ENCODE measurements around the gene C2orf74.
"Not testable (repeated sequence)": the region's sequence is repeated elsewhere in the genome, so short reads cannot be mapped to it uniquely, and the experiment has no call there.

C2orf74 gene

DNA sequence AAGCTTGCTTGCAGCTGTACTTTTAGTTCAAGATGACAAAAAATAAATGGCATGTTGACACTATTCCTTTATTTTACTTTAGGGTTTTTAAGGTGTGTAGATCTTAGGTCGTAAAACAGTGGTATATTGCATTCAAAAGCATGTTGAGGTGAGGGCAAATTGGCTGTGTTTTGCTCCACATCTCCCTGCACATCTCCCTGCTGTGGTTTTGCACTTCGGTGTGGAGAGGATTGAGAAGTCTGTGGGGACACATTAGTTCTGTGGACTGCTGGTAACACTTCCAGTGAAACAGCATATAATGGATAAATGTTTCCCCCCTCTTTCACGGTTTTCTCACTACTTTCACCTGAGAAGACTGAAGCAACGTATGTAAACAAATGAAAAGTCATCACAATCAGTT is 25.1 kb downstream of the C2orf74 start:
- Histone ChIP-seq H3K36me3 (peaks cover 93% of the 10 kb centered on the region), H3K27ac (no peak overlapping the region), H3K27me3 (ENCODE audit: insufficient read depth, low read depth, severe bottlenecking) (no peaks in the 10 kb centered on the region), H3K9me3 (ENCODE audit: severe bottlenecking) (no peaks in the 10 kb centered on the region), H3K4me3 (ENCODE audit: low read depth, low read length) (no peak overlapping the region)
- TF ChIP-seq, protein P1, sequence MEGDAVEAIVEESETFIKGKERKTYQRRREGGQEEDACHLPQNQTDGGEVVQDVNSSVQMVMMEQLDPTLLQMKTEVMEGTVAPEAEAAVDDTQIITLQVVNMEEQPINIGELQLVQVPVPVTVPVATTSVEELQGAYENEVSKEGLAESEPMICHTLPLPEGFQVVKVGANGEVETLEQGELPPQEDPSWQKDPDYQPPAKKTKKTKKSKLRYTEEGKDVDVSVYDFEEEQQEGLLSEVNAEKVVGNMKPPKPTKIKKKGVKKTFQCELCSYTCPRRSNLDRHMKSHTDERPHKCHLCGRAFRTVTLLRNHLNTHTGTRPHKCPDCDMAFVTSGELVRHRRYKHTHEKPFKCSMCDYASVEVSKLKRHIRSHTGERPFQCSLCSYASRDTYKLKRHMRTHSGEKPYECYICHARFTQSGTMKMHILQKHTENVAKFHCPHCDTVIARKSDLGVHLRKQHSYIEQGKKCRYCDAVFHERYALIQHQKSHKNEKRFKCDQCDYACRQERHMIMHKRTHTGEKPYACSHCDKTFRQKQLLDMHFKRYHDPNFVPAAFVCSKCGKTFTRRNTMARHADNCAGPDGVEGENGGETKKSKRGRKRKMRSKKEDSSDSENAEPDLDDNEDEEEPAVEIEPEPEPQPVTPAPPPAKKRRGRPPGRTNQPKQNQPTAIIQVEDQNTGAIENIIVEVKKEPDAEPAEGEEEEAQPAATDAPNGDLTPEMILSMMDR (IDR thresholded peaks at IDR 0.05; ENCODE audit: low read depth, low read length), result no peak
- no peak for DNase-seq

DNA sequence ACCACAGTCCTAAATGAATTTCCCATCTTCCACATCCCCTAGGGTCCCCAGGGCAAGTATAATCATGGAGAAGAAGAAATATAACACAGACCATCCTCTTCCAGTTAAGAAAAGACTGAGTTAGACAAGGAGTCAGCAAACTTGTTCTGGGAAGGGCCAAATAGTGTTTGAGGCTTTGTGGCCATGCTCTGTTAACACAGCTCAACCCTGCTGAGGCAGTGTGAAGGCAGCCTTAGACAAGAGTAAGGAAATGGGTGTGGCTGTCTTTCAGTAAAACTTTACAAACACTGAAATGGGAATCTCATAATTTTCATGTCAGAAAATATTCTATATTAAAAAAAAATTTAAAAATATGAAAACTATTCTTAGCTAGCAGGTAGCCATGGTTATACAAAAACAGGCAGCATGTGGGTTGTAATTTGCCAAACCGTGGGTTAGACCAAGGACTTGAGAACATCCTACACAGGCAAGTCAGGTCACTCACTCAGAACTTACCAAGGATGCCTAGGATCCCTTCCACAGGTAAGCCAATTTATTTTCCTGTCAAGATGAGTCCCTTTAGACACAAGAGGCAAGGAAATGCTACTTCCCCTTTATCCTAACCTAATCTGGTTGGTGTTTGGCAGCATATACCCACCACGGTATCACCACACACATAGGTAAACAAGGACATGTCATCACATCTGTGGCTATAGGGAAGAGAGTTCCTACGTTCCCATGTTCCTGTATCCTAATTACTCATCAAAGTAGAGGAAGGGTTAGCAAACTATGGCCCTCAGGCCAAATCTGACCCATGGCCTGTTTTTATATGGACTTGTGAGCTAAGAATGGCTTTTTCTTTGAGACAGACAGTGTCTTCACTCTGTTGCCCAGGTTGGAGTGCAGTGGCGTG is 31.9 kb downstream of the C2orf74 start:
- Histone ChIP-seq H3K36me3 (peaks cover 55% of the 10 kb centered on the region), H3K9me3 (ENCODE audit: severe bottlenecking) (no peaks in the 10 kb centered on the region), H3K4me3 (ENCODE audit: low read depth, low read length) (no peak overlapping the region), H3K27me3 (ENCODE audit: insufficient read depth, low read depth, severe bottlenecking) (no peaks in the 10 kb centered on the region), H3K27ac (no peak overlapping the region)
- DNase-seq, result no peak
- TF ChIP-seq, protein P1 (IDR thresholded peaks at IDR 0.05; ENCODE audit: low read depth, low read length), result no peak

DNA sequence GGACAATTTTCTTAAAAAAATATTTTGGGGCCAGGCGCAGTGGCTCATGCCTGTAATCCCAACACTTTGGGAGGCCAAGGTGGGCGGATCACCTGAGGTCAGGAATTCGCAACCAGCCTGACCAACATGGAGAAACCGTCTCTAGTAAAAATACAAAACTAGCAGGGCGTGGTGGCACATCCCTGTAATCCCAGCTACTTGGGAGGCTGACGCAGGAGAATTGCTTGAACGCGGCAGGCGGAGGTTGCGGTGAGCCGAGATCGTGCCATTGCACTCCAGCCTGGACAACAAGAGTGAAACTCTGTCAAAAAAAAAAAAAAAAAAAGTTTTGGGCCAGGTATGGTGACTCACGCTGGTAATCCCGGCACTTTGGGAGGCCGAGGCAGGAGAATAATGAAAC is 32.7 kb downstream of the C2orf74 start:
- H3K27me3 ChIP-seq (ENCODE audit: insufficient read depth, low read depth, severe bottlenecking); DNase-seq; H3K4me3 ChIP-seq (ENCODE audit: low read depth, low read length); H3K27ac ChIP-seq; H3K9me3 ChIP-seq (ENCODE audit: severe bottlenecking): not testable (repeated sequence)
- peaks cover 53% of the 10 kb centered on the region for H3K36me3 ChIP-seq

DNA sequence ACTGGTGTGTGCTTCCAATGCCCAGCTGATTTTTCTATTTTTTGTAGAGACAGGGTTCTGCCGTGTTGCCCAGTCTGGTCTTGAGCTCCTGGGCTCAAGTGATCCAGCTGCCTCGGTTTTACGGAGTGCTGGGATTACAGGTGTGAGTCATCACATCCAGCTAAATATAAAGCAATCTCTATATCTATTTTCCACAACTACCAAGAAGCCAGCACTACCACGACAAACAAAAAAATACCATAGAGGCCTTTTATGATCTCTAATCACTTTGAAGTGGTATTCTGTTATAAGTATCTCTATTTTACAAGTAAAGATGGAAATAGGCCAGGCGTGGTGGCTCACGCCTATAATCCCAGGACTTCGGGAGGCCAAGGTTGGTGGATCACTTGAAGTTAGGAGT is 34.7 kb downstream of the C2orf74 start:
- no peak overlapping the region for H3K4me3 ChIP-seq (ENCODE audit: low read depth, low read length)
- H3K27me3 ChIP-seq (ENCODE audit: insufficient read depth, low read depth, severe bottlenecking), result no peaks in the 10 kb centered on the region
- no peaks in the 10 kb centered on the region for H3K9me3 ChIP-seq (ENCODE audit: severe bottlenecking)
- no peak overlapping the region for H3K27ac ChIP-seq
- no peak for DNase-seq
- TF ChIP-seq, protein P1 (IDR thresholded peaks at IDR 0.05; ENCODE audit: low read depth, low read length), result no peak
- peaks cover 54% of the 10 kb centered on the region for H3K36me3 ChIP-seq

DNA sequence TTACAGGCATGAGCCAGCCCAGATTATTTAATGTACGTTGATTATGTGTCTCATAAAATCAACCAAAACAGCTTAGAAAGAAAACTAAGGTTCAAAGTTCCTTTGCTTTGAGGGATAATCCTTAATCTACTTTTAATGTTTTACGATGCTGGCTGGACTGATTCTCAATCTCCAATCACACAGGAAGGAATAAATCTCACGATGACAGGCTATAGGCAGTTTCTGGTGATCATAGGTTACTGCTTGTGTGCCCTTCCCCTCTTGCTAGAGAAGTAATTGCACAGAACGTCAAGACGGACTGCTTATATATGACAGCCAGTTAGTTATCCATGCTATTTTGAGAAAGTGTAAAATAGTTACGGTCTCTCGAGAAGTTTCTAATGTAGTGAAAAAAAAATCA is 43.1 kb downstream of the C2orf74 start:
- H3K9me3 ChIP-seq (ENCODE audit: severe bottlenecking), result no peaks in the 10 kb centered on the region
- TF ChIP-seq, protein P1 (IDR thresholded peaks at IDR 0.05; ENCODE audit: low read depth, low read length), result no peak
- H3K36me3 ChIP-seq, result peaks cover 90% of the 10 kb centered on the region
- no peak for DNase-seq
- no peak overlapping the region for H3K27ac ChIP-seq
- no peak overlapping the region for H3K4me3 ChIP-seq (ENCODE audit: low read depth, low read length)
- H3K27me3 ChIP-seq (ENCODE audit: insufficient read depth, low read depth, severe bottlenecking), result no peaks in the 10 kb centered on the region

DNA sequence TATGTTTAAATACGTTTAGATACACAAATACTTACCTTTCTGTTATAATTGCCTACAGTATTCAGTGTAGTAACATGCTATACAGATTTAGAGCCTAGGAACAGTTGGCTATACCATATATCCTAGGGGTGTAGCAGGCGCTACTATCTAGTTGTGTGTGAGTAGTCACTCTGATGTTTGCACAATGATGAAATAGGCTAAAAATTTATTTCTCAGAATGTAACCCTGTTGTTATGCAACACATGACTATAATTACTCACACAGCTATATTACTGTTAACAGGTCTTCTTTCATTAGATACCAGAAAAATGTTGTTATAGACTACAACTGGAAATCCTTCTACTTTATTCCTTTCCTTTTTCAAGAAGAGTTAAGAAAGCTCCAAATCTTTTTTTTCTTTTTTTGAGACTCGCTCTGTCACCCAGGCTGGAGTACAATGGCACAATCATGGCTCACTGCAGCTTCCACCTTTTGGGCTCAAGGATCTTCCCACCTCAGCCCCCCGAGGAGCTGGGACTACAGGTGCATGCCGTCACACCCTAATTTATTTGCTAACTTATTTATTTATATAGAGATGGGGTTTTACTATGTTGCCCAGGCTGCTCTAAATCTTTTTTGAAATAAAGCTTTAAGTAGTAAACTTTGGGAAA is 48.5 kb downstream of the C2orf74 start:
- Histone ChIP-seq H3K4me3 (ENCODE audit: low read depth, low read length) (no peak overlapping the region), H3K27ac (no peak overlapping the region), H3K9me3 (ENCODE audit: severe bottlenecking) (no peaks in the 10 kb centered on the region), H3K27me3 (ENCODE audit: insufficient read depth, low read depth, severe bottlenecking) (no peaks in the 10 kb centered on the region), H3K36me3 (peaks cover 58% of the 10 kb centered on the region)
- no peak for DNase-seq
- TF ChIP-seq, protein P1 (IDR thresholded peaks at IDR 0.05; ENCODE audit: low read depth, low read length), result no peak
